Suprapubic skin (tissue), 4 donors: Measurements from ENCODE around the gene EIF2D.

Experiments used
- EP300 ChIP-seq: sonication (generic); formaldehyde crosslinking; IDR thresholded peaks from one replicate; pipeline ENCODE4 v1.6.1; 2017; ENCODE audit warnings: antibody characterized with exemption
- POLR2A ChIP-seq, 2 donors: fragments of 450-650 bp; IDR thresholded peaks; one replicate each; pipeline ENCODE4 v1.6.1; 2017; ENCODE audit warnings: antibody characterized with exemption in 2 of 2, mild to moderate bottlenecking in 2 of 2, moderate library complexity in 2 of 2
- POLR2AphosphoS5 ChIP-seq, 3 donors: sonication (generic); formaldehyde crosslinking; IDR thresholded peaks; one replicate each; pipeline ENCODE4 v1.6.1; 2017; ENCODE audit warnings: antibody characterized with exemption in 3 of 3
- TF ChIP-seq, protein P1 (sequence below), 2 donors: fragments of 200-600 bp in 1 of 2; fragments of 450-650 bp in 1 of 2; sonication (generic) in 1 of 2; IDR thresholded peaks; one replicate each; pipeline ENCODE4 v1.5.1; 2016 to 2019; ENCODE audit warnings: antibody characterized with exemption in 2 of 2, mild to moderate bottlenecking in 1 of 2, moderate library complexity in 1 of 2

- TF ChIP-seq, protein P1, sequence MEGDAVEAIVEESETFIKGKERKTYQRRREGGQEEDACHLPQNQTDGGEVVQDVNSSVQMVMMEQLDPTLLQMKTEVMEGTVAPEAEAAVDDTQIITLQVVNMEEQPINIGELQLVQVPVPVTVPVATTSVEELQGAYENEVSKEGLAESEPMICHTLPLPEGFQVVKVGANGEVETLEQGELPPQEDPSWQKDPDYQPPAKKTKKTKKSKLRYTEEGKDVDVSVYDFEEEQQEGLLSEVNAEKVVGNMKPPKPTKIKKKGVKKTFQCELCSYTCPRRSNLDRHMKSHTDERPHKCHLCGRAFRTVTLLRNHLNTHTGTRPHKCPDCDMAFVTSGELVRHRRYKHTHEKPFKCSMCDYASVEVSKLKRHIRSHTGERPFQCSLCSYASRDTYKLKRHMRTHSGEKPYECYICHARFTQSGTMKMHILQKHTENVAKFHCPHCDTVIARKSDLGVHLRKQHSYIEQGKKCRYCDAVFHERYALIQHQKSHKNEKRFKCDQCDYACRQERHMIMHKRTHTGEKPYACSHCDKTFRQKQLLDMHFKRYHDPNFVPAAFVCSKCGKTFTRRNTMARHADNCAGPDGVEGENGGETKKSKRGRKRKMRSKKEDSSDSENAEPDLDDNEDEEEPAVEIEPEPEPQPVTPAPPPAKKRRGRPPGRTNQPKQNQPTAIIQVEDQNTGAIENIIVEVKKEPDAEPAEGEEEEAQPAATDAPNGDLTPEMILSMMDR (IDR thresholded peaks at IDR 0.05) = no peak
- TF ChIP-seq POLR2A (IDR thresholded peaks at IDR 0.05) (no peak), EP300 (no peak), POLR2AphosphoS5 (IDR thresholded peaks at IDR 0.05) (no peak)
Observed at GRCh38 chr1:206573319-206573718, 38.9 kb downstream of the EIF2D start.
